ENCODE measurements around the gene PRADC1.

Gene PRADC1

GRCh38 chr2:73258913-73259215 is 25.8 kb upstream of the PRADC1 start:
- DNase-seq (ENCODE audit: low read depth), result no peak

GRCh38 chr2:73258186-73258912 is 25.3 kb upstream of the PRADC1 start:
- no peak for DNase-seq (ENCODE audit: low read depth)

- DNase-seq (ENCODE audit: low read depth), result no peak
Observed at GRCh38 chr2:73257425-73258125, 24.5 kb upstream of the PRADC1 start.

- no peak for DNase-seq (ENCODE audit: low read depth)
Observed at GRCh38 chr2:73257021-73257420, 24.0 kb upstream of the PRADC1 start.

- DNase-seq (ENCODE audit: low read depth), result no peak
Observed at GRCh38 chr2:73256618-73256922, 23.5 kb upstream of the PRADC1 start.

GRCh38 chr2:73255907-73256617 is 23.0 kb upstream of the PRADC1 start:
- no peak for DNase-seq (ENCODE audit: low read depth)

- no peak for DNase-seq (ENCODE audit: low read depth)
Observed at GRCh38 chr2:73255007-73255644, 22.1 kb upstream of the PRADC1 start.

GRCh38 chr2:73254343-73255006 is 21.4 kb upstream of the PRADC1 start:
- DNase-seq (ENCODE audit: low read depth), result no peak

- no peak for DNase-seq (ENCODE audit: low read depth)
Observed at GRCh38 chr2:73253901-73254300, 20.9 kb upstream of the PRADC1 start.

- DNase-seq (ENCODE audit: low read depth), result no peak
Observed at GRCh38 chr2:73253400-73253799, 20.4 kb upstream of the PRADC1 start.

GRCh38 chr2:73252238-73253027 is 19.4 kb upstream of the PRADC1 start:
- no peak for DNase-seq (ENCODE audit: low read depth)

GRCh38 chr2:73250872-73251846 is 18.1 kb upstream of the PRADC1 start:
- DNase-seq (ENCODE audit: low read depth), result no peak

GRCh38 chr2:73249636-73250035 is 16.6 kb upstream of the PRADC1 start:
- DNase-seq (ENCODE audit: low read depth), result no peak

- DNase-seq (ENCODE audit: low read depth), result no peak
Observed at GRCh38 chr2:73246850-73247249, 13.8 kb upstream of the PRADC1 start.

GRCh38 chr2:73244580-73244979 is 11.5 kb upstream of the PRADC1 start:
- DNase-seq (ENCODE audit: low read depth), result no peak

GRCh38 chr2:73243884-73244570 is 11.0 kb upstream of the PRADC1 start:
- DNase-seq (ENCODE audit: low read depth), result no peak

- no peak for DNase-seq (ENCODE audit: low read depth)
Observed at GRCh38 chr2:73239776-73240175, 6.7 kb upstream of the PRADC1 start.

GRCh38 chr2:73238976-73239375 is 5.9 kb upstream of the PRADC1 start:
- no peak for DNase-seq (ENCODE audit: low read depth)

- DNase-seq (ENCODE audit: low read depth), result no peak
Observed at GRCh38 chr2:73238149-73238548, 5.1 kb upstream of the PRADC1 start.

GRCh38 chr2:73237168-73237567 is 4.1 kb upstream of the PRADC1 start:
- no peak for DNase-seq (ENCODE audit: low read depth)

Data from activated T-cell treated with anti-CD3 and anti-CD28 coated beads for 24 hours (primary cell).